H1 (cell line): Measurements from ENCODE around the gene E2F2. TPM values are rescaled to one million over a fixed set of nuclear protein-coding genes. Genes with fewer than 3 reads are reported as not detected.

Experiments
- CTCF ChIA-PET: fragments of 300-600 bp; sonication (Branson Sonifier 250); formaldehyde crosslinking; loops from one replicate; lab custom pipeline; 2021; ENCODE audit not compliant: partially characterized antibody; lab: Charles Lee
- POLR2A ChIA-PET: fragments of 300-600 bp; sonication (Branson Sonifier 250); formaldehyde crosslinking; loops from one replicate; lab custom pipeline; 2021; ENCODE audit warnings: inconsistent platforms; ENCODE audit not compliant: partially characterized antibody; lab: Charles Lee
- DNase-seq, 2 experiments: peaks; one replicate each; pipeline versions ENCODE4 v3.0.0 to v3.0.0-alpha.2; 2010 to 2022; ENCODE audit warnings: low spot score in 2 of 2, low read depth in 1 of 2, mixed read lengths in 1 of 2
- FAIRE-seq: peaks from 2 replicates; lab custom pipeline; 2011; peaks lifted over from hg19 to GRCh38; lab: Jason Lieb, UNC
- H2AFZ ChIP-seq: 2 replicates; pipeline ENCODE4 v1.8.1; 2012; ENCODE audit warnings: low read length, inconsistent platforms
- H2AK5ac ChIP-seq: 2 replicates; pipeline ENCODE4 v1.6.1; 2013; ENCODE audit warnings: low read depth, low read length
- H2BK120ac ChIP-seq: replicated peaks from 2 replicates; pipeline ENCODE3; 2013; ENCODE audit warnings: low read depth, low read length, inconsistent platforms
- H2BK12ac ChIP-seq: 2 replicates; pipeline ENCODE4 v1.6.1; 2013; ENCODE audit warnings: low read depth, low read length
- H2BK15ac ChIP-seq: 2 replicates; pipeline ENCODE4 v1.6.1; 2013; ENCODE audit warnings: low read length
- H2BK20ac ChIP-seq: 2 replicates; pipeline ENCODE4 v1.6.1; 2013; ENCODE audit warnings: low read length
- H2BK5ac ChIP-seq: 2 replicates; pipeline ENCODE4 v1.6.1; 2013; ENCODE audit warnings: low read depth, low read length
- H3K14ac ChIP-seq: 2 replicates; pipeline ENCODE4 v1.6.1; 2013; ENCODE audit warnings: inconsistent platforms; ENCODE audit not compliant: insufficient read length
- H3K18ac ChIP-seq: 2 replicates; pipeline ENCODE4 v1.6.1; 2013; ENCODE audit warnings: low read length; ENCODE audit errors: extremely low read depth
- H3K23ac ChIP-seq: 2 replicates; pipeline ENCODE4 v1.6.1; 2013; ENCODE audit warnings: inconsistent platforms; ENCODE audit not compliant: insufficient read length
- H3K23me2 ChIP-seq: 2 replicates; pipeline ENCODE4 v1.6.1; 2013; ENCODE audit warnings: low read depth, low read length
- H3K27ac ChIP-seq: 2 replicates; pipeline ENCODE4 v1.6.1; 2011; ENCODE audit warnings: low read depth, low read length, inconsistent platforms
- H3K27me3 ChIP-seq, 4 experiments: replicated peaks in 1 of 4; 1 replicate in 1 of 4; 2 replicates in 3 of 4; pipeline versions ENCODE4 v1.6.1 to v1.8.1; 2011 to 2013; ENCODE audit warnings: low read length in 3 of 4, mild to moderate bottlenecking in 3 of 4, inconsistent platforms in 2 of 4, mixed read lengths in 2 of 4, moderate library complexity in 1 of 4; ENCODE audit not compliant: control insufficient read depth in 3 of 4, insufficient read depth in 3 of 4; ENCODE audit errors: extremely low read depth in 1 of 4
- H3K36me3 ChIP-seq, 4 experiments: 2 replicates each; pipeline versions ENCODE4 v1.6.1 to v1.8.1; 2011 to 2013; ENCODE audit warnings: mild to moderate bottlenecking in 4 of 4, low read length in 3 of 4, moderate library complexity in 2 of 4, control low read depth in 1 of 4, inconsistent platforms in 1 of 4; ENCODE audit not compliant: insufficient read depth in 4 of 4, control insufficient read depth in 2 of 4
- H3K4ac ChIP-seq: replicated peaks from 2 replicates; pipeline ENCODE3; 2013; ENCODE audit warnings: low read length, low read depth, mixed read lengths, inconsistent platforms; ENCODE audit not compliant: insufficient read length
- H3K4me1 ChIP-seq, 4 experiments: replicated peaks in 1 of 4; 1 replicate in 1 of 4; 2 replicates in 3 of 4; pipeline versions ENCODE4 v1.6.1 to v1.8.1; 2011 to 2013; ENCODE audit warnings: low read length in 3 of 4, inconsistent platforms in 2 of 4, mixed read lengths in 1 of 4; ENCODE audit not compliant: insufficient read depth in 4 of 4, control insufficient read depth in 3 of 4
- H3K4me2 ChIP-seq, 2 experiments: 2 replicates each; pipeline versions ENCODE4 v1.6.1 to v1.8.1; 2011 to 2013; ENCODE audit warnings: low read depth in 2 of 2, low read length in 2 of 2, control low read depth in 1 of 2, inconsistent platforms in 1 of 2, mild to moderate bottlenecking in 1 of 2; ENCODE audit not compliant: insufficient read depth in 1 of 2
- H3K4me3 ChIP-seq, 4 experiments: fragments of 200-600, 300-600 bp in 1 of 4; sonication (generic), shearing (Covaris generic), sonication (Bioruptor Twin) in 1 of 4; 2 replicates each; pipeline versions ENCODE4 v1.5.1 to v1.8.1; 2011 to 2016; ENCODE audit warnings: low read length in 4 of 4, low read depth in 3 of 4, control low read depth in 2 of 4, inconsistent platforms in 2 of 4, mild to moderate bottlenecking in 2 of 4, mixed read lengths in 1 of 4, moderate library complexity in 1 of 4; ENCODE audit not compliant: insufficient read depth in 2 of 4; ENCODE audit errors: extremely low read depth in 1 of 4
- H3K56ac ChIP-seq: replicated peaks from 2 replicates; pipeline ENCODE3; 2013; ENCODE audit warnings: low read depth, mild to moderate bottlenecking, mixed read lengths, low read length, inconsistent platforms; ENCODE audit not compliant: insufficient read length
- H3K79me1 ChIP-seq: 2 replicates; pipeline ENCODE4 v1.6.1; 2013; ENCODE audit warnings: low read depth, low read length, control low read depth
- H3K79me2 ChIP-seq, 2 experiments: 2 replicates each; pipeline versions ENCODE4 v1.6.1 to v1.8.1; 2012 to 2013; ENCODE audit warnings: low read length in 2 of 2, mild to moderate bottlenecking in 2 of 2, inconsistent platforms in 1 of 2; ENCODE audit not compliant: insufficient read depth in 2 of 2, control insufficient read depth in 1 of 2
- H3K9ac ChIP-seq, 4 experiments: replicated peaks in 1 of 4; 1 replicate in 1 of 4; 2 replicates in 3 of 4; pipeline versions ENCODE4 v1.6.1 to v1.8.1; 2011 to 2013; ENCODE audit warnings: low read depth in 3 of 4, low read length in 3 of 4, control low read depth in 2 of 4, mild to moderate bottlenecking in 2 of 4, moderate library complexity in 2 of 4, inconsistent platforms in 1 of 4; ENCODE audit errors: extremely low read depth in 1 of 4
- H3K9me3 ChIP-seq, 2 experiments: 2 replicates each; pipeline versions ENCODE4 v1.6.1 to v1.8.1; 2012 to 2013; ENCODE audit warnings: mild to moderate bottlenecking in 2 of 2, moderate library complexity in 2 of 2, control low read depth in 1 of 2, inconsistent platforms in 1 of 2, low read depth in 1 of 2, low read length in 1 of 2, mixed read lengths in 1 of 2; ENCODE audit not compliant: insufficient read depth in 2 of 2
- H4K20me1 ChIP-seq, 2 experiments: replicated peaks in 1 of 2; 2 replicates each; pipeline versions ENCODE3 to v1.8.1; 2011 to 2013; ENCODE audit warnings: inconsistent platforms in 2 of 2, low read length in 2 of 2, mild to moderate bottlenecking in 1 of 2; ENCODE audit not compliant: insufficient read depth in 2 of 2, control insufficient read depth in 1 of 2
- H4K5ac ChIP-seq: 2 replicates; pipeline ENCODE4 v1.6.1; 2013; ENCODE audit warnings: low read length, low read depth, mixed read lengths, inconsistent platforms; ENCODE audit not compliant: insufficient read length
- H4K8ac ChIP-seq: 2 replicates; pipeline ENCODE4 v1.8.0; 2013; ENCODE audit warnings: mild to moderate bottlenecking, moderate library complexity, low read length, inconsistent platforms; ENCODE audit not compliant: insufficient read depth; ENCODE audit errors: extremely low read depth
- H4K91ac ChIP-seq: replicated peaks from 2 replicates; pipeline ENCODE3; 2013; ENCODE audit warnings: low read length, mixed read lengths, inconsistent platforms; ENCODE audit not compliant: insufficient read length
- CHD2 ChIP-seq: IDR thresholded peaks from 2 replicates; pipeline ENCODE4 v1.6.1; 2012; ENCODE audit warnings: low read length, improper control_type of control experiment
- E2F6 ChIP-seq: IDR thresholded peaks from 2 replicates; pipeline ENCODE4 v1.6.1; 2012; ENCODE audit warnings: inconsistent platforms
- EP300 ChIP-seq, 2 experiments: IDR thresholded peaks; 1 replicate in 1 of 2; 2 replicates in 1 of 2; pipeline ENCODE4 v1.6.1; 2011 to 2012; ENCODE audit warnings: low read depth in 2 of 2, low read length in 2 of 2, mild to moderate bottlenecking in 2 of 2, borderline replicate concordance in 1 of 2, inconsistent platforms in 1 of 2, moderate library complexity in 1 of 2
- EZH2 ChIP-seq: fragments of 200-600 bp; sonication (generic); IDR thresholded peaks from 2 replicates; pipeline ENCODE4 v1.7.1; 2012; ENCODE audit warnings: low read depth, mild to moderate bottlenecking, moderate library complexity, low read length, inconsistent platforms; ENCODE audit not compliant: severe bottlenecking
- GABPA ChIP-seq: IDR thresholded peaks from 2 replicates; pipeline ENCODE4 v1.6.1; 2011; ENCODE audit warnings: mild to moderate bottlenecking, low read length, moderate library complexity, borderline replicate concordance; ENCODE audit not compliant: insufficient read depth
- RNF2 ChIP-seq: fragments of 200-900, 300-1000 bp; sonication (generic); IDR thresholded peaks from 2 replicates; pipeline ENCODE4 v1.7.1; 2016; ENCODE audit warnings: borderline replicate concordance, low read depth, mild to moderate bottlenecking, antibody characterized with exemption, low read length; ENCODE audit not compliant: poor library complexity, severe bottlenecking; ENCODE audit errors: missing control alignments
- SIRT6 ChIP-seq: IDR thresholded peaks from one replicate; pipeline ENCODE4 v1.7.1; 2012; ENCODE audit warnings: low read length, inconsistent platforms
- SP2 ChIP-seq: IDR thresholded peaks from 2 replicates; pipeline ENCODE4 v1.6.1; 2012; ENCODE audit warnings: mild to moderate bottlenecking, low read length, inconsistent platforms
- SRF ChIP-seq: IDR thresholded peaks from 2 replicates; pipeline ENCODE4 v1.6.1; 2011; ENCODE audit warnings: mild to moderate bottlenecking, low read depth, low read length, moderate library complexity
- TAF1 ChIP-seq: IDR thresholded peaks from 2 replicates; pipeline ENCODE4 v1.6.1; 2011; ENCODE audit warnings: mild to moderate bottlenecking, low read depth, low read length
- TCF12 ChIP-seq: IDR thresholded peaks from 2 replicates; pipeline ENCODE4 v1.6.1; 2011; ENCODE audit warnings: low read depth, mild to moderate bottlenecking, low read length
- ZNF274 ChIP-seq: IDR thresholded peaks from 2 replicates; pipeline ENCODE4 v1.7.0; 2012; ENCODE audit warnings: low read length, borderline replicate concordance; ENCODE audit errors: extremely low read depth
- WGBS, 2 experiments: shearing (Covaris generic) in 1 of 2; methylation state at CpG; one replicate each; pipeline versions ENCODE4 v1.1.6 to v1.1.7; 2013 to 2015; ENCODE audit warnings: low lambda C conversion rate in 2 of 2, mixed read lengths in 2 of 2, inconsistent platforms in 1 of 2, low coverage in 1 of 2, missing lambda C conversion rate in 1 of 2; ENCODE audit not compliant: insufficient replicate concordance in 2 of 2, insufficient coverage in 1 of 2, insufficient read length in 1 of 2; ENCODE audit errors: extremely low coverage in 1 of 2, missing lambda C conversion rate in 1 of 2; 5-methylcytosine and 5-hydroxymethylcytosine counted together
- polyA plus RNA-seq, 7 experiments: library from polyadenylated mRNA; depleted of rRNA in 3 of 7; stranded (reverse) in 5 of 7; unstranded in 2 of 7; fragments of >200 nt in 5 of 7; fragments of 200-250 nt in 2 of 7; gene quantifications; 1 replicate in 5 of 7; 2 replicates in 1 of 7; 4 replicates in 1 of 7; pipeline versions ENCODE4 v1.2.1 to v1.2.3, GENCODE V29; 2011 to 2013; ENCODE audit warnings: missing spikeins in 2 of 7, mixed read lengths in 2 of 7
- total RNA-seq: library from RNA; stranded (reverse); fragmentation: NEBNext Ultra II Directional; extraction: Animal tissue kit (Norgen Biotek cat#: 25700); gene quantifications from 2 replicates; pipeline ENCODE4 v1.2.1, GENCODE V29; 2021
- TF ChIP-seq, protein P1 (sequence below): IDR thresholded peaks from 2 replicates; pipeline ENCODE4 v1.6.1; 2011; ENCODE audit warnings: low read depth, mild to moderate bottlenecking, low read length; ENCODE audit not compliant: insufficient read depth

The E2F2 gene
- total and polyA plus RNA-seq, 2 of the 8 experiments (the other 6 are each of a cell fraction or from before 2014, with no cell fraction given) = 1.8 to 7.0 TPM

DNA sequence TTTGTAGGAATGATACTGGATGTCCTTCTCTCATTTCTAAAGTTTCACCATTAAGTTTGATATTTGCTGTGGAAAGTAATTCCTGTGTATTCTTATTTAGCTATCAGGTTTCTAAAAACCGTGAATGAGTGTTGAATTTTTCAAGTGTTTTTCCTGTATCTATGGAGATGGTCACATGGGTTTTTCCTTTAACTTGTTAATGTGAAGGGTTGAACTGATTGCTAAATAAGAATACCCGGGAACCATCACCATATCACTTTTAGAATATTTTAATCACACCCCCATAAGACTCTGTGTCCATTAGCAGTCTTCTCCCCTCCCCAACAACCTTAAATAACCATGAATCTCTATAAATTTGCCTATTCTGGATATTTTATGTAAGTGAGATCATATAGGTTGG lies 30.6 kb downstream of the E2F2 start:
- no peak overlapping the region for H3K4me3 ChIP-seq
- no peak overlapping the region for H3K14ac ChIP-seq
- no peaks in the 10 kb centered on the region for H3K27me3 ChIP-seq
- H2BK20ac ChIP-seq = no peak overlapping the region
- WGBS, 2 experiments = 79% methylated on average over 2 of the region's 2 CpGs; no CpG with 5 or more reads in 1 of the 2 experiments
- no peak for FAIRE-seq
- H4K5ac ChIP-seq = no peak overlapping the region
- no peak overlapping the region for H3K4ac ChIP-seq
- H3K9me3 ChIP-seq = no peaks in the 10 kb centered on the region; a peak in 1 of 4 replicates
- ChIA-PET CTCF (interaction anchor here (1.3 to 11.5 kb wide), 4 partner anchors 14 to 96 kb away, joined by 3 to 230 read pairs (median 78); partner anchors contain the start of gene E2F2), POLR2A (interaction anchor here (1.3 kb wide), 1 partner anchor 30 kb away, joined by 3 read pairs; the partner anchor contains the start of gene E2F2)
- H2AK5ac ChIP-seq = no peak overlapping the region
- no peak overlapping the region for H4K91ac ChIP-seq
- no peak overlapping the region for H3K9ac ChIP-seq
- H3K79me2 ChIP-seq = no peaks in the 10 kb centered on the region
- no peaks in the 10 kb centered on the region for H3K36me3 ChIP-seq
- H4K20me1 ChIP-seq = no peaks in the 10 kb centered on the region
- H4K8ac ChIP-seq = no peak overlapping the region
- no peak overlapping the region for H3K23ac ChIP-seq
- DNase-seq = no peak
- H3K23me2 ChIP-seq = no peaks in the 10 kb centered on the region
- no peak overlapping the region for H2AFZ ChIP-seq
- no peak overlapping the region for H2BK12ac ChIP-seq
- no peak overlapping the region for H3K18ac ChIP-seq
- H2BK5ac ChIP-seq = no peak overlapping the region
- no peak overlapping the region for H3K27ac ChIP-seq
- H2BK15ac ChIP-seq = no peak overlapping the region
- H3K4me2 ChIP-seq = no peak overlapping the region
- no peak overlapping the region for H3K56ac ChIP-seq
- H3K4me1 ChIP-seq = no peaks in the 10 kb centered on the region
- no peaks in the 10 kb centered on the region for H3K79me1 ChIP-seq
- H2BK120ac ChIP-seq = no peak overlapping the region
- TF ChIP-seq ZNF274 (no peak), EZH2 (no peak), CHD2 (no peak), SP2 (no peak), TAF1 (no peak), SIRT6 (no peak), EP300 (IDR thresholded peaks at IDR 0.05; ENCODE audit: borderline replicate concordance in 1 of 2, low read depth in 2 of 2, low read length in 2 of 2) (no peak), TCF12 (no peak), SRF (no peak), GABPA (no peak), E2F6 (no peak), RNF2 (no peak)
- TF ChIP-seq, protein P1, sequence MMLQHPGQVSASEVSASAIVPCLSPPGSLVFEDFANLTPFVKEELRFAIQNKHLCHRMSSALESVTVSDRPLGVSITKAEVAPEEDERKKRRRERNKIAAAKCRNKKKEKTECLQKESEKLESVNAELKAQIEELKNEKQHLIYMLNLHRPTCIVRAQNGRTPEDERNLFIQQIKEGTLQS = no peak
